Stomach (tissue), 4 donors: ENCODE measurements around the gene LNX1.

Experiments
- CTCF ChIP-seq, 7 experiments: fragments of 450-650 bp in 4 of 7; fragments of 200-600 bp in 3 of 7; sonication (generic) in 3 of 7; IDR thresholded peaks; one replicate each; pipeline ENCODE4 v1.5.1; 2016 to 2019; ENCODE audit warnings: antibody characterized with exemption in 7 of 7, control low read depth in 2 of 7, mild to moderate bottlenecking in 1 of 7
- POLR2AphosphoS5 ChIP-seq, 3 donors: sonication (generic); formaldehyde crosslinking; IDR thresholded peaks; one replicate each; pipeline ENCODE4 v1.6.1; 2016; ENCODE audit warnings: antibody characterized with exemption in 3 of 3

DNA sequence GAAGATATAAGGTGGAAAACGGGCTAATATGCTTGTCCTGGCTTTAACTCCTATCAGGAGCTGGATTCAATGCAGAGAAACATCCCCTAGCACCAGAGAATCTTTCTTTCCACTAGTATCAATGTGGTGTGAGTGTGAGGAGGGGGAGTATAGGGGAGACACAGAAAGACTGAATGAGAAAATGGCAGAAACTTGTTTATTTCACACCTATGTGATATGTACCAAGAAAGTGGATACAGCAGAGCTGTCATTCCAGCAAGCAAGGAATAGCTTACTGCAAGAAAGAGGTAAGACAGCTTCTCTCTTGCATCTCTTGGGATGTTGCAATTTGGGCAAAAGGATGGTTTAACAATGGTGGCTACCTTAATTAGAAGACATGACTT is 105.6 kb downstream of the LNX1 start:
- TF ChIP-seq CTCF (IDR thresholded peaks at IDR 0.05) = no peak
- TF ChIP-seq POLR2AphosphoS5 (IDR thresholded peaks at IDR 0.05) = no peak
